Colonic mucosa (tissue), 4 donors: ENCODE measurements around the gene TPCN1. TPM values are rescaled to one million over a fixed set of nuclear protein-coding genes. Genes with fewer than 3 reads are reported as not detected.

ENCODE experiments used
- DNase-seq: peaks from one replicate; pipeline ENCODE4 v3.0.0-alpha.2; 2020
- H3K27ac ChIP-seq: fragments of 200-600 bp; one replicate; pipeline ENCODE4 v1.8.0; 2021
- H3K27me3 ChIP-seq: fragments of 200-600 bp; one replicate; pipeline ENCODE4 v1.8.0; 2021
- H3K36me3 ChIP-seq: fragments of 200-600 bp; one replicate; pipeline ENCODE4 v1.8.0; 2021
- H3K4me1 ChIP-seq: fragments of 200-600 bp; one replicate; pipeline ENCODE4 v1.8.0; 2021; ENCODE audit warnings: mild to moderate bottlenecking
- H3K4me3 ChIP-seq: fragments of 200-600 bp; one replicate; pipeline ENCODE4 v1.8.0; 2021
- H3K9ac ChIP-seq, 2 donors: one replicate each; pipeline ENCODE4 v1.7.0; 2013; ENCODE audit warnings: control low read depth in 2 of 2, low read depth in 2 of 2, low read length in 2 of 2
- H3K9me3 ChIP-seq: fragments of 200-600 bp; one replicate; pipeline ENCODE4 v1.8.0; 2021
- intact Hi-C: fragments of 100-400 bp; cut with DNase I; formaldehyde crosslinking; loops from one replicate; pipeline ENCODE4 v1.14.1; 2022
- total RNA-seq, 2 donors: library from RNA; stranded (reverse); fragmentation: NEBNext Ultra II Directional in 1 of 2; extraction: Animal tissue kit (Norgen Biotek cat#: 25700) in 1 of 2; gene quantifications; one replicate each; pipeline ENCODE4 v1.2.1, GENCODE V29; 2021
- TF ChIP-seq, protein P1 (sequence below): fragments of 200-600 bp; IDR thresholded peaks from one replicate; pipeline ENCODE4 v1.8.0; 2022; ENCODE audit warnings: antibody characterized with exemption, mild to moderate bottlenecking
- donor health status: healthy.
- donor health status: DM: no; HTN: no; CAD: no.
- donor health status: DM: no; HTN: no; CAD: no.

The TPCN1 gene
- total RNA-seq, 2 donors from 2014 or later, result 55.5 to 85.6 TPM

DNA sequence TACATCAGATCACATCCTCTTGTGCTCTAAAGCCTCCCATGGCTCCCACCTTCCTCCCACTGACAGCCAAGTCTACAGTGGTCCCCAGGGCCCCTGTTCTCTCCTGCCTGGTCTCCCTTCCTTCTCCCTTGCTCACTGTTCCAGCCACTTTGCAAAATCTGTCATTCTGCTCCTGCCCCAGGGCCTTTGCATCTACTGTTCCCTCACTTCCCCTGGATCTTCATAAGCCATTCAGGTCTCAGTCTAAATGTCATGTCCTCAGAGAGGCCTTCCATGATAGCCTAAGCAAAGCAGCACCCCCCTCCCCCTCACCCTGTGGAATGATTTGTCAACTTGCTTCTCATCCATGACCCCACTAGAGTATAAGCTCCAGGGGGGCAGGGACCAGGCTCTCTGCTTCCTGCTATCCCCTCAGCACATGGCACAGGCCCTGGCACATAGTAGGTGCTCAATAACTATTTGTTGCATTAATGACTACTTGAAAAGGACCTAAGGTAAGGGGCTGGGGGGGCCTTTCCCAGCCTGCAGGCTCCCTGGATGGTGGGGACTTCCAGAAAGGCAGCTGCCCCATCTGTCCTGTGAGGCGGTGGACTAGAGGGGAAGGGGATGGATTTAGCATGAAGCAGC, 108.6 kb downstream of the TPCN1 start:
- H3K27ac ChIP-seq, result no peak overlapping the region
- H3K27me3 ChIP-seq, result no peaks in the 10 kb centered on the region
- no peak overlapping the region for H3K9ac ChIP-seq
- TF ChIP-seq, protein P1, sequence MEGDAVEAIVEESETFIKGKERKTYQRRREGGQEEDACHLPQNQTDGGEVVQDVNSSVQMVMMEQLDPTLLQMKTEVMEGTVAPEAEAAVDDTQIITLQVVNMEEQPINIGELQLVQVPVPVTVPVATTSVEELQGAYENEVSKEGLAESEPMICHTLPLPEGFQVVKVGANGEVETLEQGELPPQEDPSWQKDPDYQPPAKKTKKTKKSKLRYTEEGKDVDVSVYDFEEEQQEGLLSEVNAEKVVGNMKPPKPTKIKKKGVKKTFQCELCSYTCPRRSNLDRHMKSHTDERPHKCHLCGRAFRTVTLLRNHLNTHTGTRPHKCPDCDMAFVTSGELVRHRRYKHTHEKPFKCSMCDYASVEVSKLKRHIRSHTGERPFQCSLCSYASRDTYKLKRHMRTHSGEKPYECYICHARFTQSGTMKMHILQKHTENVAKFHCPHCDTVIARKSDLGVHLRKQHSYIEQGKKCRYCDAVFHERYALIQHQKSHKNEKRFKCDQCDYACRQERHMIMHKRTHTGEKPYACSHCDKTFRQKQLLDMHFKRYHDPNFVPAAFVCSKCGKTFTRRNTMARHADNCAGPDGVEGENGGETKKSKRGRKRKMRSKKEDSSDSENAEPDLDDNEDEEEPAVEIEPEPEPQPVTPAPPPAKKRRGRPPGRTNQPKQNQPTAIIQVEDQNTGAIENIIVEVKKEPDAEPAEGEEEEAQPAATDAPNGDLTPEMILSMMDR, result no peak
- H3K4me3 ChIP-seq, result no peak overlapping the region
- DNase-seq, result no peak
- no peaks in the 10 kb centered on the region for H3K4me1 ChIP-seq
- intact Hi-C loops, result no loop called here
- H3K9me3 ChIP-seq, result no peaks in the 10 kb centered on the region
- no peaks in the 10 kb centered on the region for H3K36me3 ChIP-seq

DNA sequence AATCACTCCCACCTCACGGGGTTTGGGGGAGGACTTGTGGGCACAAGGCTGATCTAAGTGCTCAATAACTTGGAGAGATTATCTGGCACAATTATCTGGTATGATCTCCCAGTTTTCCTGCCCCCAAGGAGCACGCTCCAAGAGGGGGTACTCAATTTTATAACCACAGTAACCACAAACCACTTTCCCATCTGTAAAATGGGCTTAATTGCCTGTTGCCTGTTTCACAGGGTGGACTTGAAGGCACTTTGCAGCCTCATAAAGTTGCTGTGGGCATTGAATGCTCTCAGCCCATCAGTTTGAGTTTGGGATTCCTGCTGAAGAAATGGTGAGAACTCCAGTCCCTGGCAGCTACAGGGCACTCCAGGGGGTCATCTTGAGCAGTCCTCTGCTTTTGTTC, 109.2 kb downstream of the TPCN1 start:
- TF ChIP-seq, protein P1, result no peak
- Histone ChIP-seq H3K27ac (no peak overlapping the region), H3K36me3 (no peaks in the 10 kb centered on the region), H3K4me1 (no peaks in the 10 kb centered on the region), H3K9ac (no peak overlapping the region), H3K27me3 (no peaks in the 10 kb centered on the region), H3K9me3 (no peaks in the 10 kb centered on the region), H3K4me3 (no peak overlapping the region)
- DNase-seq, result no peak
- intact Hi-C loops, result no loop called here

DNA sequence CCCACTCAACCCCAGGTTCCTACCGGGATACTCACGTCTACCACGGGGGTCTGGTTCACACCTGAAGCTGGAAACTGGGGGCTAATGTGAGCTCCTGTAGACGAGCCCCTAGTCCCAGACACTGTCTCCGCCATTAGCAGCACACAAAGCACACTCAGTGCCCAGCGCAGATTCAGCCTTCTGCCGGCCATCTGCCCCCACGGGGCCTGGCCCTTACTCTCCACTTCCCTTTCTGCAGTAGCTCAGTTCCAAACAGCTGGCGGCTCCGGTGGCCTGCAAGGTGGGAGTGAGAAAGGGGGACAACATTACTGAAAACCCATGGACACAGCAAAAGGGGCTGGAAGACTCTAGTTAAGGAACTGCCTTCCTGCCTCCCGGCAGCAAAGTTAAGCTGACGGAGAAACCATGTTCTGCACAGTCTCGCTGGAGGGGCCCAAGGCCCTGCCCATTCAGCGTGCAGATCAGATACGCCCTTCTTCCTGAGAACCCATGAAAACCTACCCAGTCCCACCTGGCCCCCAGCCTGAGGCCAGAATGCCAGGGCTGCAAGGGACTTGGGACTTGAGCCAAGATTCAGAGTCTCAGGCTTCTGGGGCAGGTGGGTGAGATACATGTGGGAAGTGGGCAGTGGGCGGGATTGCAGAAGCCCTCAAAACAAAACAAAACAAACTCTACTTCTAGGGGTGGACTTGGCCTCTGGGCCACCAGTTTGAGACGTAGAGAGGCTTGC, 111.6 kb downstream of the TPCN1 start:
- peak overlapping the region; percentile 85 for H3K4me3 ChIP-seq
- no peaks in the 10 kb centered on the region for H3K27me3 ChIP-seq
- intact Hi-C loops, result no loop called here
- no peaks in the 10 kb centered on the region for H3K4me1 ChIP-seq
- H3K9ac ChIP-seq, result no peak overlapping the region
- TF ChIP-seq, protein P1, result no peak
- H3K9me3 ChIP-seq, result no peaks in the 10 kb centered on the region
- no peak for DNase-seq
- H3K27ac ChIP-seq, result no peak overlapping the region
- no peaks in the 10 kb centered on the region for H3K36me3 ChIP-seq

DNA sequence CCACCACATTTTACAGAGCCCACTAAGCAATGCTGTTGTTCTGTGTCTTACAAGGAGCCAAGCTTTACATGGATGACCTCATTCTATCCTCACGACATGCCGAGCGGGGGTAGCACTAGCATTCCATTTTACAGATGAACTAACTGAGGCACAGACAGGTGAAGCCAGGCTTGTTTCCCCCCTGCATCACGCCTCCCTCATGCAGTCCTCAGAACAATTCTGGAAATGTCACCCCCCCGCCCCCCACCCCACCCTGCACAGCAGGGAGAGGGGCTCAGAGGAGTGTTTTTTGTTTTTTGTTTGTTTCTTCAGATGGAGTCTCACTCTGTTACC, 112.1 kb downstream of the TPCN1 start:
- Histone ChIP-seq H3K9ac (no peak overlapping the region), H3K4me1 (no peaks in the 10 kb centered on the region), H3K27me3 (no peaks in the 10 kb centered on the region), H3K4me3 (peak overlapping the region; percentile 85), H3K36me3 (no peaks in the 10 kb centered on the region), H3K9me3 (no peaks in the 10 kb centered on the region), H3K27ac (peak overlapping the region; percentile 90)
- no peak for DNase-seq
- intact Hi-C loops, result no loop called here
- TF ChIP-seq, protein P1, result no peak

DNA sequence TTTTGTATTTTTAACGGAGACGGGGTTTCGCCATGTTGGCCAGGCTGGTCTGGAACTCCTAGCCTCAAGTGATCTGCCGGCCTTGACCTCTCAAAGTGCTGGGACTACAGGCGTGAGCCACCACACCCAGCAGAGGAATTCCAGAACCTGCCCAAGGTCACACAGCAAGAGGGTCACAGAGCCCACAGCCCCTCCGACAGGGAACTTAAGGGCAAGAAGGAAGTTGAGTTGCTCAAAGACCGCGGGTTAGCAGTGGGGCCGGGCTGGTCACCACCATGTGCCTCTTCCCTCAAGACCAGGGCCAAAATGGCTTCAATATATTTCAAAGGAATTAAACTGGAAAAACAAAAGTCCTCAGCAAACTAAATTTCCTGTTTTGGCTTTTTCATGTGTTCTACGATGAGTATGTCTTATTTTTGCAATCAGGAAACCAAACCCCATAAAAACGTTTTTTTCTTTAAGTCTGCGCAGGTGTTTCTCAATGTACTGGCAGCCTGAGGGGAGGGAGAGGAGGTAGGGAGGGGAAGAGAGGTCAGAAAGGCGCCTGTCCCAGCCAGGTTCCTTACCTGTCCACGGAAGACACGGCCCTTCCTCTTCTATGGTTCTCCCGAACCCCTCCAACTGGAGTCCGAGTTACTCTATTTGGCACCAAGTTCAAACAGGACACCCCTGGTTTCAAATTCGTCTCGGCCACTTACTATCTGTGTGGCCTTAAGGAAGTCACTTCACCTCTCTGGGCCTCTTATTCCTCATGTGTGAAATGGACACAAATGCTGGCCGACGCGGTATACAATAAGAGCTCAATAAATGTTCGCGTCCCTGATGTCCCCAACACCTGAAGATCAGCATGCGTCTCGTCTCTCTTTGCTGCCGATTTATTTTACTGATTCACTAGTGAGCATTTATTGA, 112.9 kb downstream of the TPCN1 start:
- H3K4me1 ChIP-seq, result no peaks in the 10 kb centered on the region
- peak; percentile 47 for DNase-seq

More for the DNA sequence above, 112.9 kb downstream of the TPCN1 start:
- H3K36me3 ChIP-seq, result no peaks in the 10 kb centered on the region
- TF ChIP-seq, protein P1, result no peak
- peak overlapping the region; percentile 85 for H3K4me3 ChIP-seq
- no peaks in the 10 kb centered on the region for H3K27me3 ChIP-seq
- H3K9me3 ChIP-seq, result no peaks in the 10 kb centered on the region
- intact Hi-C loops, result no loop called here
- H3K27ac ChIP-seq, result peak overlapping the region; percentile 90
- H3K9ac ChIP-seq, result peak overlapping the region; percentile 83 to 90
